ENCODE measurements around the gene MAGEB5.

DNA sequence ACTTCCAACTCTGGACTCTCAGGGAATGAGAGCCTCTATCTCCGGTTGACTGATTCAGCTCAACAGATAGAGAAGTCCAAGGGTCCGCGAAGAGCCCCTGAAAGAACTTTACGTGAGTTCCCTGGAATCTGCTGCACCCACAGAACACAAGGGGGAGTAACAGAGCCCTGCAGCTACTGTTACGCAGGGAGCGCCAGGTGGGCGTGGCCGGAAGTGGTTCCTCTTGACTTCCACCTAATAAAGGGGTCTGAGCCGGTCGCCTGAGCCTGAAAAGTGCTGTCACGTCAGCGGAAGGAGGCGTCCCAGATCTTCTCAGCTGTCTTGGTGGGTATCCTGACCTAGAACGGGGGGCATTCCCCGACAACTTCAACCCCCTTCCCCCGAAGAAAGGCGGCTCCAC lies 23.8 kb upstream of the MAGEB5 start, which contains the start of gene MAGEB6:
- TF ChIP-seq, protein P1, sequence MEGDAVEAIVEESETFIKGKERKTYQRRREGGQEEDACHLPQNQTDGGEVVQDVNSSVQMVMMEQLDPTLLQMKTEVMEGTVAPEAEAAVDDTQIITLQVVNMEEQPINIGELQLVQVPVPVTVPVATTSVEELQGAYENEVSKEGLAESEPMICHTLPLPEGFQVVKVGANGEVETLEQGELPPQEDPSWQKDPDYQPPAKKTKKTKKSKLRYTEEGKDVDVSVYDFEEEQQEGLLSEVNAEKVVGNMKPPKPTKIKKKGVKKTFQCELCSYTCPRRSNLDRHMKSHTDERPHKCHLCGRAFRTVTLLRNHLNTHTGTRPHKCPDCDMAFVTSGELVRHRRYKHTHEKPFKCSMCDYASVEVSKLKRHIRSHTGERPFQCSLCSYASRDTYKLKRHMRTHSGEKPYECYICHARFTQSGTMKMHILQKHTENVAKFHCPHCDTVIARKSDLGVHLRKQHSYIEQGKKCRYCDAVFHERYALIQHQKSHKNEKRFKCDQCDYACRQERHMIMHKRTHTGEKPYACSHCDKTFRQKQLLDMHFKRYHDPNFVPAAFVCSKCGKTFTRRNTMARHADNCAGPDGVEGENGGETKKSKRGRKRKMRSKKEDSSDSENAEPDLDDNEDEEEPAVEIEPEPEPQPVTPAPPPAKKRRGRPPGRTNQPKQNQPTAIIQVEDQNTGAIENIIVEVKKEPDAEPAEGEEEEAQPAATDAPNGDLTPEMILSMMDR (conservative IDR thresholded peaks at IDR 0.05): no peak
- TF ChIP-seq ZFX (IDR thresholded peaks at IDR 0.05): no peak

Measured in C4-2B (cell line).